GM12878 (cell line): ENCODE data around the gene ATP13A5. TPM values are rescaled to one million over a fixed set of nuclear protein-coding genes. Genes with fewer than 3 reads are reported as not detected.

Source experiments
- ATAC-seq: fragments of 200-7000 bp; cut with Tn5 transposase; 3 replicates; pipeline ENCODE4 v1.9.1; 2020; ENCODE audit warnings: mild to moderate bottlenecking, moderate library complexity
- BruUV-seq: library from RNA; stranded (reverse); fragments of 400-500 nt; replicated peaks from 2 replicates; lab custom pipeline; 2021; lab: Mats Ljungman, UMichigan
- CTCF ChIA-PET: fragments of 300-600 bp; sonication (Branson Sonifier 250); formaldehyde crosslinking; extraction: SDS; loops from one replicate; lab custom pipeline; 2021; ENCODE audit warnings: inconsistent platforms; lab: Yijun Ruan, JAX
- POLR2A ChIA-PET: fragments of 350-600 bp; formaldehyde crosslinking; extraction: SDS; loops from one replicate; lab custom pipeline; 2021; ENCODE audit warnings: inconsistent platforms; lab: Charles Lee
- RAD21 ChIA-PET: fragments of 300-600 bp; sonication (Branson Sonifier 250); formaldehyde crosslinking; loops from one replicate; lab custom pipeline; 2023; ENCODE audit warnings: antibody characterized with exemption; ENCODE audit not compliant: unreplicated experiment; lab: Charles Lee
- SMC1A ChIA-PET: fragments of 300-600 bp; sonication (Branson Sonifier 250); formaldehyde crosslinking; loops from one replicate; lab custom pipeline; 2023; ENCODE audit not compliant: unreplicated experiment, uncharacterized antibody; lab: Charles Lee
- DNase-seq: peaks from one replicate; pipeline ENCODE4 v3.0.0-alpha.2; 2011; ENCODE audit warnings: low read depth, low spot score
- FAIRE-seq: peaks from 3 replicates; lab custom pipeline; 2011; peaks lifted over from hg19 to GRCh38; lab: Jason Lieb, UNC
- H2AFZ ChIP-seq: 2 replicates; pipeline ENCODE4 v1.6.0; 2011; ENCODE audit warnings: low read depth, low read length, control low read depth; ENCODE audit not compliant: control insufficient read depth
- H3K27ac ChIP-seq: 2 replicates; pipeline ENCODE4 v1.5.1; 2011; ENCODE audit warnings: control low read depth; ENCODE audit not compliant: control insufficient read depth, insufficient read depth
- H3K27me3 ChIP-seq, 2 experiments: replicated peaks in 1 of 2; 2 replicates each; pipeline versions ENCODE4 v1.6.0 to v1.6.1; 2011; ENCODE audit warnings: low read length in 1 of 2; ENCODE audit not compliant: control insufficient read depth in 2 of 2, insufficient read depth in 2 of 2
- H3K36me3 ChIP-seq, 2 experiments: 2 replicates each; pipeline ENCODE4 v1.5.1; 2011; ENCODE audit warnings: low read length in 1 of 2; ENCODE audit not compliant: control insufficient read depth in 2 of 2, insufficient read depth in 2 of 2
- H3K4me1 ChIP-seq: 2 replicates; pipeline ENCODE4 v1.6.1; 2011; ENCODE audit warnings: mild to moderate bottlenecking, low read length, moderate library complexity, mixed read lengths; ENCODE audit not compliant: control insufficient read depth, insufficient read depth
- H3K4me2 ChIP-seq: 2 replicates; pipeline ENCODE4 v1.6.0; 2011; ENCODE audit warnings: control low read depth; ENCODE audit not compliant: control insufficient read depth, insufficient read depth
- H3K4me3 ChIP-seq: fragments of 200-600 bp; sonication (generic); 2 replicates; pipeline ENCODE4 v1.5.1; 2016
- H3K79me2 ChIP-seq: 2 replicates; pipeline ENCODE4 v1.6.0; 2011; ENCODE audit warnings: low read length; ENCODE audit not compliant: control insufficient read depth, insufficient read depth
- H3K9ac ChIP-seq: 2 replicates; pipeline ENCODE4 v1.8.0; 2011; ENCODE audit warnings: low read length, control low read depth, mixed read lengths; ENCODE audit not compliant: control insufficient read depth, insufficient read depth
- H3K9me3 ChIP-seq: replicated peaks from 3 replicates; pipeline ENCODE4 v1.5.1; 2011; ENCODE audit warnings: mild to moderate bottlenecking, low read length; ENCODE audit not compliant: control insufficient read depth, insufficient read depth
- H4K20me1 ChIP-seq: 2 replicates; pipeline ENCODE4 v1.6.0; 2011; ENCODE audit not compliant: control insufficient read depth, insufficient read depth
- EP300 ChIP-seq, 2 experiments: fragments of 150-350 bp in 1 of 2; IDR thresholded peaks; 2 replicates each; pipeline ENCODE4 v1.6.1; 2011 to 2012; ENCODE audit warnings: low read depth in 2 of 2, low read length in 2 of 2, borderline replicate concordance in 1 of 2, improper control_type of control experiment in 1 of 2, inconsistent platforms in 1 of 2; ENCODE audit not compliant: control insufficient read depth in 1 of 2
- MEF2B ChIP-seq: fragments of 450-650 bp; IDR thresholded peaks from 2 replicates; pipeline ENCODE4 v1.6.1; 2018; ENCODE audit warnings: mild to moderate bottlenecking, moderate library complexity; ENCODE audit not compliant: partially characterized antibody, poor library complexity, severe bottlenecking
- RBBP5 ChIP-seq: fragments of 200-600 bp; sonication (generic); conservative IDR thresholded peaks from 2 replicates; pipeline ENCODE4 v1.6.1; 2016
- SIX5 ChIP-seq: IDR thresholded peaks from 2 replicates; pipeline ENCODE4 v1.6.1; 2011; ENCODE audit warnings: mild to moderate bottlenecking, low read depth, low read length, moderate library complexity; ENCODE audit not compliant: severe bottlenecking
- SP1 ChIP-seq: IDR thresholded peaks from one replicate; pipeline ENCODE4 v1.6.1; 2011; ENCODE audit warnings: low read depth, low read length
- WGBS: methylation state at CpG from one replicate; pipeline ENCODE4 v1.1.6; 2016; ENCODE audit warnings: low lambda C conversion rate; ENCODE audit not compliant: insufficient replicate concordance, insufficient coverage; ENCODE audit errors: missing lambda C conversion rate; 5-methylcytosine and 5-hydroxymethylcytosine counted together
- in situ Hi-C: fragments of 300-500 bp; cut with MboI; formaldehyde crosslinking; loops from 9 replicates; pipeline ENCODE4 v1.14.3; 2018; ENCODE audit warnings: mixed read lengths
- intact Hi-C: fragments of 100-400 bp; cut with micrococcal nuclease; formaldehyde crosslinking; loops from one replicate; pipeline ENCODE4 v1.14.2; 2022; ENCODE audit not compliant: unreplicated experiment
- polyA plus RNA-seq, 11 experiments: library from polyadenylated mRNA; depleted of rRNA in 4 of 11; unstranded in 6 of 11; stranded (reverse) in 5 of 11; fragments of >200 nt; fragmentation: Nextera tagmentation in 4 of 11; fragmentation: Illumina TruSeq in 1 of 11; extraction: Ambion mirVana in 4 of 11; extraction: Trizol in 1 of 11; gene quantifications; 1 replicate in 1 of 11; 2 replicates in 10 of 11; pipeline versions ENCODE4 v1.2.1 to v1.2.3, GENCODE V29; 2011 to 2016; ENCODE audit warnings: inconsistent platforms in 2 of 11, missing spikeins in 2 of 11, low read depth in 1 of 11
- total RNA-seq, 4 experiments: library from RNA; depleted of rRNA in 3 of 4; stranded (reverse); fragments of >200 nt in 3 of 4; fragmentation: Illumina TruSeq in 1 of 4; extraction: Trizol in 1 of 4; gene quantifications; 2 replicates each; pipeline versions ENCODE4 v1.2.1 to v1.2.3, GENCODE V29; 2013 to 2021
- TF ChIP-seq, protein P1 (sequence below): IDR thresholded peaks from 2 replicates; pipeline ENCODE4 v1.6.1; 2012; ENCODE audit warnings: low read depth, low read length, improper control_type of control experiment
- TF ChIP-seq, protein P2 (sequence below): fragments of 450-650 bp; IDR thresholded peaks from 2 replicates; pipeline ENCODE4 v1.6.1; 2016; ENCODE audit warnings: mild to moderate bottlenecking, moderate library complexity, borderline replicate concordance

Gene ATP13A5
- total and polyA plus RNA-seq, 10 of the 15 experiments (the other 5 are each of a cell fraction or from before 2014, with no cell fraction given): not detected

DNA sequence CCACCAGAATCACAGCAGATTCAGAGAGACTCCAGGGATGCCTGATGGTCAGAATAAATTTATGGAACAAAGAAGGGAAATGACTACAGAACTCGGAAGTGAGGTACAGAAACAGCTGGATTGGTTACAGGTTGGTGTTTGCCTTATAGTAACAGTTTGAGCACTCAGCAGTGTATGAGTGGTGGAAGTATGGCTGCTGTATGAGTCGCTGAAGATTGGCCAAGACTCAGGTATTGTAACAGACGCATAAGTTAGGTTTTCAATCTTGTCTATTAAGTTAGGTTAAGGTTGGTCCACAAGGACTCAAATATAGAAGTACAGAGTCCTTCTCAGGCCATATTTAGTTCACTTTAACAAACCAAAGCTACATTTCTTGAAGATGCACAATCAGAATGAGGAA lies 33.1 kb downstream of the ATP13A5 start:
- no peak overlapping the region for H3K4me2 ChIP-seq
- no peaks in the 10 kb centered on the region for H4K20me1 ChIP-seq
- DNase-seq: no peak
- in situ Hi-C loops (no loop called here), intact Hi-C loops (no loop called here)
- H3K9ac ChIP-seq: no peak overlapping the region
- no peaks in the 10 kb centered on the region for H3K79me2 ChIP-seq
- no peaks in the 10 kb centered on the region for H3K9me3 ChIP-seq
- ATAC-seq: no peak
- ChIA-PET CTCF (no interaction called here), SMC1A (no interaction called here), RAD21 (no interaction called here), POLR2A (no interaction called here)
- WGBS: 15% methylated on average over 3 of the region's 3 CpGs
- H3K27me3 ChIP-seq: no peaks in the 10 kb centered on the region
- BruUV-seq: no TSS peak
- H3K36me3 ChIP-seq: no peaks in the 10 kb centered on the region
- H3K4me3 ChIP-seq: no peak overlapping the region
- H3K4me1 ChIP-seq: no peaks in the 10 kb centered on the region
- no peak overlapping the region for H3K27ac ChIP-seq
- FAIRE-seq: no peak
- H2AFZ ChIP-seq: no peak overlapping the region
- TF ChIP-seq RBBP5 (no peak), MEF2B (no peak), SP1 (no peak), SIX5 (no peak)
- TF ChIP-seq, protein P1, sequence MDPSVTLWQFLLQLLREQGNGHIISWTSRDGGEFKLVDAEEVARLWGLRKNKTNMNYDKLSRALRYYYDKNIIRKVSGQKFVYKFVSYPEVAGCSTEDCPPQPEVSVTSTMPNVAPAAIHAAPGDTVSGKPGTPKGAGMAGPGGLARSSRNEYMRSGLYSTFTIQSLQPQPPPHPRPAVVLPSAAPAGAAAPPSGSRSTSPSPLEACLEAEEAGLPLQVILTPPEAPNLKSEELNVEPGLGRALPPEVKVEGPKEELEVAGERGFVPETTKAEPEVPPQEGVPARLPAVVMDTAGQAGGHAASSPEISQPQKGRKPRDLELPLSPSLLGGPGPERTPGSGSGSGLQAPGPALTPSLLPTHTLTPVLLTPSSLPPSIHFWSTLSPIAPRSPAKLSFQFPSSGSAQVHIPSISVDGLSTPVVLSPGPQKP: no peak
- TF ChIP-seq, all 136 proteins: peak for 0

DNA sequence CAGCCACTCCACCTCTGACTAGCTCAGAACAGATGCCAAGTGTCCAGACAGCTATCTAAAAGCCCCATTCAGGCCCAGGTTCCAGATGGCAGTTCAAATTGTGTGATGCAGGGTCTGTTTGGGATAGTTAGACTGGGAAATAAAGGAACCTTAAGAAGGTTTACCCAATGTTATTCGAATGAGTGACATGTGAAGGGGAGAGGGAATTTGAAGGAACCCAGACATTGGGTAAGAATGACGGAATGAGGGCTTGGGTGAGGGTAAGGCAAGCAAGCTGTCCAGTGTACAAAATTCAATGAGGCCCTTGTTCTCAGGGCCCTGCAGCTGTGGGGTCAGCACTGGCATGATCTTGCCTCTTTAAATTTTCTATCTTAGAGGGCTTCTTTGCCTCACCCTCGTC lies 34.1 kb downstream of the ATP13A5 start:
- H3K36me3 ChIP-seq: no peaks in the 10 kb centered on the region
- no peaks in the 10 kb centered on the region for H3K27me3 ChIP-seq
- no TSS peak for BruUV-seq
- no peaks in the 10 kb centered on the region for H3K4me1 ChIP-seq
- no peaks in the 10 kb centered on the region for H4K20me1 ChIP-seq
- intact Hi-C loops: no loop called here
- DNase-seq (no peak), FAIRE-seq (no peak), ATAC-seq (no peak)
- no peak overlapping the region for H3K4me2 ChIP-seq
- 12% methylated on average over 3 of the region's 3 CpGs for WGBS
- SMC1A ChIA-PET: no interaction called here
- no peak overlapping the region for H2AFZ ChIP-seq
- no peak overlapping the region for H3K9ac ChIP-seq
- H3K4me3 ChIP-seq: no peak overlapping the region
- POLR2A ChIA-PET: no interaction called here
- TF ChIP-seq, protein P2, sequence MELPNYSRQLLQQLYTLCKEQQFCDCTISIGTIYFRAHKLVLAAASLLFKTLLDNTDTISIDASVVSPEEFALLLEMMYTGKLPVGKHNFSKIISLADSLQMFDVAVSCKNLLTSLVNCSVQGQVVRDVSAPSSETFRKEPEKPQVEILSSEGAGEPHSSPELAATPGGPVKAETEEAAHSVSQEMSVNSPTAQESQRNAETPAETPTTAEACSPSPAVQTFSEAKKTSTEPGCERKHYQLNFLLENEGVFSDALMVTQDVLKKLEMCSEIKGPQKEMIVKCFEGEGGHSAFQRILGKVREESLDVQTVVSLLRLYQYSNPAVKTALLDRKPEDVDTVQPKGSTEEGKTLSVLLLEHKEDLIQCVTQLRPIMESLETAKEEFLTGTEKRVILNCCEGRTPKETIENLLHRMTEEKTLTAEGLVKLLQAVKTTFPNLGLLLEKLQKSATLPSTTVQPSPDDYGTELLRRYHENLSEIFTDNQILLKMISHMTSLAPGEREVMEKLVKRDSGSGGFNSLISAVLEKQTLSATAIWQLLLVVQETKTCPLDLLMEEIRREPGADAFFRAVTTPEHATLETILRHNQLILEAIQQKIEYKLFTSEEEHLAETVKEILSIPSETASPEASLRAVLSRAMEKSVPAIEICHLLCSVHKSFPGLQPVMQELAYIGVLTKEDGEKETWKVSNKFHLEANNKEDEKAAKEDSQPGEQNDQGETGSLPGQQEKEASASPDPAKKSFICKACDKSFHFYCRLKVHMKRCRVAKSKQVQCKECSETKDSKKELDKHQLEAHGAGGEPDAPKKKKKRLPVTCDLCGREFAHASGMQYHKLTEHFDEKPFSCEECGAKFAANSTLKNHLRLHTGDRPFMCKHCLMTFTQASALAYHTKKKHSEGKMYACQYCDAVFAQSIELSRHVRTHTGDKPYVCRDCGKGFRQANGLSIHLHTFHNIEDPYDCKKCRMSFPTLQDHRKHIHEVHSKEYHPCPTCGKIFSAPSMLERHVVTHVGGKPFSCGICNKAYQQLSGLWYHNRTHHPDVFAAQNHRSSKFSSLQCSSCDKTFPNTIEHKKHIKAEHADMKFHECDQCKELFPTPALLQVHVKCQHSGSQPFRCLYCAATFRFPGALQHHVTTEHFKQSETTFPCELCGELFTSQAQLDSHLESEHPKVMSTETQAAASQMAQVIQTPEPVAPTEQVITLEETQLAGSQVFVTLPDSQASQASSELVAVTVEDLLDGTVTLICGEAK: no peak
- TF ChIP-seq EP300 (IDR thresholded peaks at IDR 0.05; ENCODE audit: borderline replicate concordance in 1 of 2, control insufficient read depth in 1 of 2, low read depth in 2 of 2, low read length in 2 of 2): no peak
- RAD21 ChIA-PET: no interaction called here
- in situ Hi-C loops: no loop called here
- no peaks in the 10 kb centered on the region for H3K79me2 ChIP-seq
- no peaks in the 10 kb centered on the region for H3K9me3 ChIP-seq
- no peak overlapping the region for H3K27ac ChIP-seq
- CTCF ChIA-PET: no interaction called here
